GM12892 (cell line): ENCODE data around the gene RAB6B.

Experiments used
- POLR2A ChIP-seq: IDR thresholded peaks from 2 replicates; pipeline ENCODE4 v1.6.1; 2011; ENCODE audit warnings: low read depth, low read length, control low read depth
- POLR2AphosphoS5 ChIP-seq: IDR thresholded peaks from 2 replicates; pipeline ENCODE4 v1.6.1; 2011; ENCODE audit warnings: low read depth, low read length, control low read depth
- TAF1 ChIP-seq: IDR thresholded peaks from 2 replicates; pipeline ENCODE4 v1.6.1; 2011; ENCODE audit warnings: low read depth, mild to moderate bottlenecking, control low read depth, low read length, borderline replicate concordance

DNA sequence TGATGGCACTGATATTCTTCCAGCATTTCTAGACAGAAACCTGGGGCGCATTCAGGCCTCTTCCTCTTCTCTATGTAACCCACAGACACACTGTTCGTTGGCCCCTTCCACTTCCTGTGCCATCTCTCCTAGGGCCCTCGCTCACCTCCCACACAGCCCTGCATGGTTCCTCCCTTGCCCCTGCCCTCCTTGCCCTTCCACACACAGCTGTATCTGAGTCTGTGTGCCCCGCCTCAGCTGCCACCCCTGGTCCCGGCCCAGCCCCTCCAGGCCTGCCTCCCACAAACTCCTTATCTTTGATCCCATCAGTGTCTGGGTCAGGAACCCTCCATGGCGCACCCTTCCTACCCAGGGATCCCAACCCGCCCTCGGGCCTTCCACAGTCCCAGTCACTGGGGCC lies 37.9 kb downstream of the RAB6B start:
- TF ChIP-seq POLR2A (no peak), POLR2AphosphoS5 (no peak), TAF1 (no peak)
